Measurements from ENCODE around the gene USP16.
"Not testable (repeated sequence)": the region's sequence is repeated elsewhere in the genome, so short reads cannot be mapped to it uniquely, and the experiment has no call there.

Gene USP16

GRCh38 chr21:28986677-28987076 is 37.8 kb upstream of the USP16 start:
- Histone ChIP-seq H3K4me2 (no peak overlapping the region), H3K27ac (no peak overlapping the region), H3K27me3 (ENCODE audit: insufficient read depth, low read depth) (no peaks in the 10 kb centered on the region), H3K4me1 (ENCODE audit: low read depth, poor library complexity, severe bottlenecking) (peaks cover 18% of the 10 kb centered on the region), H3K79me2 (ENCODE audit: insufficient read depth, low read depth) (peaks cover 45% of the 10 kb centered on the region), H2AFZ (ENCODE audit: low read depth) (no peak overlapping the region), H3K36me3 (ENCODE audit: insufficient read depth) (no peaks in the 10 kb centered on the region), H3K4me3 (IDR thresholded peaks at IDR 0.05; ENCODE audit: insufficient read depth, low read depth, low read length) (no peak overlapping the region), H4K20me1 (ENCODE audit: insufficient read depth) (no peaks in the 10 kb centered on the region), H3K9ac (no peak overlapping the region)
- TF ChIP-seq CTCF (conservative IDR thresholded peaks at IDR 0.05; ENCODE audit: low read depth, low read length) = no peak

DNA sequence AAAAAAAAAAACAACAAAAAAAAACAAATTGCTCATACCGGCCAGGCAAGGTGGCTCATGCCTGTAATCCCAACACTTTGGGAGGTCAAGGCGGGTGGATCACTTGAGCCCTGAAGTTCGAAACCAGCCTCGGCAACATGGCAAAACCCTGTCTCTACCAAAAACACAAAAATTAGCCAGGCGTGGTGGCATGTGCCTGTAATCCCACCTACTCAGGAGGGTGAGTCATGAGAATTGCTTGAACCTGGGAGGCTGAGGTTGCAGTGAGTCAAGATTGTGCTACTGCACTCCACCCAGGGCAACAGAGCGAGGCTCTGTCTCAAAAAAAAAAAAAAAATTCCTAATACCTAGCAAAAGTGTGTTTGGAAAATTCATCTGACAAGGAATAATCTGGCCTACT is 36.3 kb upstream of the USP16 start:
- H3K4me1 ChIP-seq (ENCODE audit: low read depth, poor library complexity, severe bottlenecking) = peaks cover 20% of the 10 kb centered on the region
- H2AFZ ChIP-seq (ENCODE audit: low read depth); H3K27me3 ChIP-seq (ENCODE audit: insufficient read depth, low read depth); H3K4me2 ChIP-seq; H3K36me3 ChIP-seq (ENCODE audit: insufficient read depth); H3K9ac ChIP-seq; H3K27ac ChIP-seq; H3K4me3 ChIP-seq (IDR thresholded peaks at IDR 0.05; ENCODE audit: insufficient read depth, low read depth, low read length); H4K20me1 ChIP-seq (ENCODE audit: insufficient read depth): not testable (repeated sequence)
- peaks cover 53% of the 10 kb centered on the region for H3K79me2 ChIP-seq (ENCODE audit: insufficient read depth, low read depth)

GRCh38 chr21:28991861-28992525 is 32.5 kb upstream of the USP16 start:
- no peak for TF ChIP-seq CTCF (conservative IDR thresholded peaks at IDR 0.05; ENCODE audit: low read depth, low read length)
- Histone ChIP-seq H3K27me3 (ENCODE audit: insufficient read depth, low read depth) (no peaks in the 10 kb centered on the region), H3K4me2 (peak overlapping the region; percentile 81), H4K20me1 (ENCODE audit: insufficient read depth) (no peaks in the 10 kb centered on the region), H3K79me2 (ENCODE audit: insufficient read depth, low read depth) (peaks cover 53% of the 10 kb centered on the region), H3K36me3 (ENCODE audit: insufficient read depth) (no peaks in the 10 kb centered on the region), H3K9ac (peak overlapping the region; percentile 60), H3K27ac (peak overlapping the region; percentile 73), H2AFZ (ENCODE audit: low read depth) (peak overlapping the region; percentile 45), H3K4me1 (ENCODE audit: low read depth, poor library complexity, severe bottlenecking) (peaks cover 29% of the 10 kb centered on the region), H3K4me3 (IDR thresholded peaks at IDR 0.05; ENCODE audit: insufficient read depth, low read depth, low read length) (no peak overlapping the region)

DNA sequence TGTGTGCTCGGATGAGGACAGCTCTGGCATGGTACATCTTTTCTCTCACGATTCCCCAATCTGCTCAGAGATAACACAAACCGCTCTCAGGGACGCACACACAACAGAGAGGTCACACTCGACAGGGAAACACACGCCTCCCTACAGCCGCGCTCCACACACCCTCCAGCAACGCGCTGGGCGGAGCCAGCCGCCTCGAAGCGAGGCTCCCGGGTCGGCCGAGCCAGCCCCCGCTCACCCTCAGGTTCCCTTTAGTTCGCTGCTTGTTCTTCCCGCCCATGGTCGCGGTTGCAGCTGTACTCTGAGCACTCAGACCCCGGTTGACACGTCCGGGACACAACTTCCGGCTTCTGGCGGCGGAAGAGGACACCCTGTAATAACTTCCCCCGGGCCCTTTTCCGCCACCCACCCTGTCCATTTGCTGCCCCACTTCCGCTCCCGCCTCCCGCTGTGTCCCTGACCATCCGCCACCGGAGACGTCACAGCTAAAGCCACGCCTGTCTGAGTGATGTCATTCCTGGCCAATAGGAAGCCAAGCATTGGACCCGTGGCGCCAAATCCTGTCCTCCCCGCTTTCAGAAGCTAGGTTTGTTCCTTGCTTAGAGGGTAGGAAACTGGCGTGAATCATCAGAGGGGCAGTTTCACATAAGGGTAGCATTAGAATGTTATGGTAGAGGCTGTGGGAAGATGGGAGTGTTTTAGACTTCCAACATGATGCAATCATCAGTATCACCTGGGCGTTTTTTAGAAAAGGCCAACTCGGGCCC is 31.8 kb upstream of the USP16 start, which contains the start of gene LTN1:
Gene LTN1 (minus strand): TSS at position 352 of the 767 bp plus-strand sequence. CDS start 72 bp downstream, at position 280.
- H2AFZ ChIP-seq (ENCODE audit: low read depth) = peak within 1 kb of the TSS; percentile 82
- H3K36me3 ChIP-seq (ENCODE audit: insufficient read depth) = no peaks in the 10 kb centered on the region
- peak within 1 kb of the TSS; percentile 63 for H3K9ac ChIP-seq
- H3K27me3 ChIP-seq (ENCODE audit: insufficient read depth, low read depth) = no peaks in the 10 kb centered on the region
- peaks cover 48% of the 10 kb centered on the region for H3K79me2 ChIP-seq (ENCODE audit: insufficient read depth, low read depth)
- TF ChIP-seq CTCF (conservative IDR thresholded peaks at IDR 0.05; ENCODE audit: low read depth, low read length) = no peak
- peaks cover 29% of the 10 kb centered on the region for H3K4me1 ChIP-seq (ENCODE audit: low read depth, poor library complexity, severe bottlenecking)
- H3K4me3 ChIP-seq (IDR thresholded peaks at IDR 0.05; ENCODE audit: insufficient read depth, low read depth, low read length) = no peak within 1 kb of the TSS
- no peaks in the 10 kb centered on the region for H4K20me1 ChIP-seq (ENCODE audit: insufficient read depth)
- H3K27ac ChIP-seq = peak within 1 kb of the TSS; percentile 73
- peak within 1 kb of the TSS; percentile 88 for H3K4me2 ChIP-seq

DNA sequence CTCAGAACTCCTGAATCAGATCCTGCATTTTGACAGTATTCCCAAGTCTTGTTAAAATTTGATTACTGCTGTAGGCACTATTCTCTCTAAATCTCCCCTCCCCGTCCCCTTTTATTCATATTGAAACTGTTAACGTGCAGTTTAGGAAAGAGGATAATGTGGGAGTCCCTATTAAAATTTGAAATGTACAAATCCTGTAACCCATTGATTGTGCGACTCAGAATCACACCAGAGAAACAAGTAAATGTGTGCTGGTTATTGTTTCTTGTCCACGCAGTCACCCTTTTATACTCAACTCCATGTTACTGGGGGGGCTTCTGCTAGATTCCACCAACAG is 31.2 kb upstream of the USP16 start:
- Histone ChIP-seq H3K27ac (peak overlapping the region; percentile 73), H3K4me3 (IDR thresholded peaks at IDR 0.05; ENCODE audit: insufficient read depth, low read depth, low read length) (no peak overlapping the region), H3K4me2 (peak overlapping the region; percentile 88), H4K20me1 (ENCODE audit: insufficient read depth) (no peaks in the 10 kb centered on the region), H3K4me1 (ENCODE audit: low read depth, poor library complexity, severe bottlenecking) (peaks cover 29% of the 10 kb centered on the region), H3K79me2 (ENCODE audit: insufficient read depth, low read depth) (peaks cover 43% of the 10 kb centered on the region), H3K27me3 (ENCODE audit: insufficient read depth, low read depth) (no peaks in the 10 kb centered on the region), H3K36me3 (ENCODE audit: insufficient read depth) (no peaks in the 10 kb centered on the region), H3K9ac (peak overlapping the region; percentile 63), H2AFZ (ENCODE audit: low read depth) (peak overlapping the region; percentile 82)
- no peak for TF ChIP-seq CTCF (conservative IDR thresholded peaks at IDR 0.05; ENCODE audit: low read depth, low read length)

All from KMS-11 (cell line).